SK-N-SH treated with all-trans-retinoic acid at 6 μM for 48 hours (cell line): ENCODE results near the gene OLAH.

Experiments used
- CSDC2 ChIP-seq: fragments of 250-450 bp; sonication (Bioruptor Pico); IDR thresholded peaks from 2 replicates; pipeline ENCODE4 v1.5.0; 2020; ENCODE audit warnings: mild to moderate bottlenecking, moderate library complexity
- OSR1 ChIP-seq: fragments of 250-450 bp; sonication (Bioruptor Pico); IDR thresholded peaks from 2 replicates; pipeline ENCODE4 v1.8.0; 2022; ENCODE audit warnings: moderate library complexity, mild to moderate bottlenecking, inconsistent platforms
- PPARA ChIP-seq: fragments of 250-450 bp; sonication (Bioruptor Pico); IDR thresholded peaks from 2 replicates; pipeline ENCODE4 v1.5.0; 2020; ENCODE audit warnings: mild to moderate bottlenecking, borderline replicate concordance
- RARB ChIP-seq: fragments of 250-450 bp; sonication (Bioruptor Pico); IDR thresholded peaks from 2 replicates; pipeline ENCODE4 v1.8.0; 2021; ENCODE audit warnings: mild to moderate bottlenecking, moderate library complexity
- TOX ChIP-seq: fragments of 250-450 bp; sonication (Bioruptor Pico); IDR thresholded peaks from 2 replicates; pipeline ENCODE4 v1.8.0; 2021; ENCODE audit warnings: mild to moderate bottlenecking, moderate library complexity, borderline replicate concordance
- TF ChIP-seq, protein P1 (sequence below): fragments of 250-450 bp; sonication (Bioruptor Pico); IDR thresholded peaks from 2 replicates; pipeline ENCODE4 v1.8.0; 2020; ENCODE audit warnings: mild to moderate bottlenecking, moderate library complexity, borderline replicate concordance
- TF ChIP-seq, protein P2 (sequence below): fragments of 250-450 bp; sonication (Bioruptor Pico); IDR thresholded peaks from 2 replicates; pipeline ENCODE4 v1.5.0; 2020; ENCODE audit warnings: mild to moderate bottlenecking, moderate library complexity
- TF ChIP-seq, protein P3 (sequence below): fragments of 250-450 bp; sonication (Bioruptor Pico); IDR thresholded peaks from 2 replicates; pipeline ENCODE4 v1.5.1; 2020; ENCODE audit warnings: low read depth, mild to moderate bottlenecking, moderate library complexity

GRCh38 chr10:15112657-15113056 is 68.9 kb downstream of the OLAH start:
- TF ChIP-seq, protein P1, sequence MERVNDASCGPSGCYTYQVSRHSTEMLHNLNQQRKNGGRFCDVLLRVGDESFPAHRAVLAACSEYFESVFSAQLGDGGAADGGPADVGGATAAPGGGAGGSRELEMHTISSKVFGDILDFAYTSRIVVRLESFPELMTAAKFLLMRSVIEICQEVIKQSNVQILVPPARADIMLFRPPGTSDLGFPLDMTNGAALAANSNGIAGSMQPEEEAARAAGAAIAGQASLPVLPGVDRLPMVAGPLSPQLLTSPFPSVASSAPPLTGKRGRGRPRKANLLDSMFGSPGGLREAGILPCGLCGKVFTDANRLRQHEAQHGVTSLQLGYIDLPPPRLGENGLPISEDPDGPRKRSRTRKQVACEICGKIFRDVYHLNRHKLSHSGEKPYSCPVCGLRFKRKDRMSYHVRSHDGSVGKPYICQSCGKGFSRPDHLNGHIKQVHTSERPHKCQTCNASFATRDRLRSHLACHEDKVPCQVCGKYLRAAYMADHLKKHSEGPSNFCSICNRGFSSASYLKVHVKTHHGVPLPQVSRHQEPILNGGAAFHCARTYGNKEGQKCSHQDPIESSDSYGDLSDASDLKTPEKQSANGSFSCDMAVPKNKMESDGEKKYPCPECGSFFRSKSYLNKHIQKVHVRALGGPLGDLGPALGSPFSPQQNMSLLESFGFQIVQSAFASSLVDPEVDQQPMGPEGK (CRISPR knock-in tag), result no peak
- TF ChIP-seq, protein P2, sequence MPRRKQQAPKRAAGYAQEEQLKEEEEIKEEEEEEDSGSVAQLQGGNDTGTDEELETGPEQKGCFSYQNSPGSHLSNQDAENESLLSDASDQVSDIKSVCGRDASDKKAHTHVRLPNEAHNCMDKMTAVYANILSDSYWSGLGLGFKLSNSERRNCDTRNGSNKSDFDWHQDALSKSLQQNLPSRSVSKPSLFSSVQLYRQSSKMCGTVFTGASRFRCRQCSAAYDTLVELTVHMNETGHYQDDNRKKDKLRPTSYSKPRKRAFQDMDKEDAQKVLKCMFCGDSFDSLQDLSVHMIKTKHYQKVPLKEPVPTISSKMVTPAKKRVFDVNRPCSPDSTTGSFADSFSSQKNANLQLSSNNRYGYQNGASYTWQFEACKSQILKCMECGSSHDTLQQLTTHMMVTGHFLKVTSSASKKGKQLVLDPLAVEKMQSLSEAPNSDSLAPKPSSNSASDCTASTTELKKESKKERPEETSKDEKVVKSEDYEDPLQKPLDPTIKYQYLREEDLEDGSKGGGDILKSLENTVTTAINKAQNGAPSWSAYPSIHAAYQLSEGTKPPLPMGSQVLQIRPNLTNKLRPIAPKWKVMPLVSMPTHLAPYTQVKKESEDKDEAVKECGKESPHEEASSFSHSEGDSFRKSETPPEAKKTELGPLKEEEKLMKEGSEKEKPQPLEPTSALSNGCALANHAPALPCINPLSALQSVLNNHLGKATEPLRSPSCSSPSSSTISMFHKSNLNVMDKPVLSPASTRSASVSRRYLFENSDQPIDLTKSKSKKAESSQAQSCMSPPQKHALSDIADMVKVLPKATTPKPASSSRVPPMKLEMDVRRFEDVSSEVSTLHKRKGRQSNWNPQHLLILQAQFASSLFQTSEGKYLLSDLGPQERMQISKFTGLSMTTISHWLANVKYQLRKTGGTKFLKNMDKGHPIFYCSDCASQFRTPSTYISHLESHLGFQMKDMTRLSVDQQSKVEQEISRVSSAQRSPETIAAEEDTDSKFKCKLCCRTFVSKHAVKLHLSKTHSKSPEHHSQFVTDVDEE, result no peak
- no peak for TF ChIP-seq OSR1 (CRISPR knock-in tag)
- TF ChIP-seq, protein P3, sequence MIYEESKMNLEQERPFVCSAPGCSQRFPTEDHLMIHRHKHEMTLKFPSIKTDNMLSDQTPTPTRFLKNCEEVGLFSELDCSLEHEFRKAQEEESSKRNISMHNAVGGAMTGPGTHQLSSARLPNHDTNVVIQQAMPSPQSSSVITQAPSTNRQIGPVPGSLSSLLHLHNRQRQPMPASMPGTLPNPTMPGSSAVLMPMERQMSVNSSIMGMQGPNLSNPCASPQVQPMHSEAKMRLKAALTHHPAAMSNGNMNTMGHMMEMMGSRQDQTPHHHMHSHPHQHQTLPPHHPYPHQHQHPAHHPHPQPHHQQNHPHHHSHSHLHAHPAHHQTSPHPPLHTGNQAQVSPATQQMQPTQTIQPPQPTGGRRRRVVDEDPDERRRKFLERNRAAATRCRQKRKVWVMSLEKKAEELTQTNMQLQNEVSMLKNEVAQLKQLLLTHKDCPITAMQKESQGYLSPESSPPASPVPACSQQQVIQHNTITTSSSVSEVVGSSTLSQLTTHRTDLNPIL (CRISPR knock-in tag), result no peak
- TF ChIP-seq PPARA (CRISPR knock-in tag), result no peak
- TF ChIP-seq RARB (CRISPR knock-in tag), result no peak
- no peak for TF ChIP-seq CSDC2 (CRISPR knock-in tag)
- no peak for TF ChIP-seq TOX (CRISPR knock-in tag)
